HG03457 (cell line): Measurements from ENCODE around the gene SLC12A7.
"Not testable (repeated sequence)": the region's sequence is repeated elsewhere in the genome, so short reads cannot be mapped to it uniquely, and the experiment has no call there.

Experiments used
- ATAC-seq: cut with Tn5 transposase; IDR thresholded peaks from one replicate; pipeline ENCODE4 v1.9.1; 2021; ENCODE audit warnings: moderate number of reproducible peaks; ENCODE audit not compliant: unreplicated experiment

Gene SLC12A7

GRCh38 chr5:1111727-1112289, at the start of gene SLC12A7:
SLC12A7 (minus strand) TSS chr5:1112063; CDS start chr5:1111991, 72 bp downstream.
- no peak for ATAC-seq

GRCh38 chr5:1161108-1161832, 49.4 kb upstream of the SLC12A7 start:
- no peak for ATAC-seq

- no peak for ATAC-seq
These were observed 48.0 kb upstream of the SLC12A7 start for GRCh38 chr5:1159774-1160406.

GRCh38 chr5:1159341-1159675, 47.4 kb upstream of the SLC12A7 start:
- ATAC-seq = no peak

GRCh38 chr5:1158647-1159340, 46.9 kb upstream of the SLC12A7 start:
- no peak for ATAC-seq

GRCh38 chr5:1157461-1157986, 45.7 kb upstream of the SLC12A7 start:
- not testable (repeated sequence) for ATAC-seq

- ATAC-seq = no peak
These were observed 45.0 kb upstream of the SLC12A7 start for GRCh38 chr5:1156754-1157460.

GRCh38 chr5:1156033-1156753, 44.3 kb upstream of the SLC12A7 start:
- ATAC-seq = no peak

- no peak for ATAC-seq
These were observed 43.5 kb upstream of the SLC12A7 start for GRCh38 chr5:1155191-1156032.

- no peak for ATAC-seq
These were observed 41.6 kb upstream of the SLC12A7 start for GRCh38 chr5:1153428-1153827.

- ATAC-seq = no peak
These were observed 41.0 kb upstream of the SLC12A7 start for GRCh38 chr5:1152771-1153282.

GRCh38 chr5:1152156-1152555, 40.3 kb upstream of the SLC12A7 start:
- ATAC-seq = no peak

- ATAC-seq = no peak
These were observed 39.5 kb upstream of the SLC12A7 start for GRCh38 chr5:1151316-1151715.

GRCh38 chr5:1150866-1151265, 39.0 kb upstream of the SLC12A7 start:
- ATAC-seq = no peak

- no peak for ATAC-seq
These were observed 33.0 kb upstream of the SLC12A7 start for GRCh38 chr5:1144638-1145396.

- no peak for ATAC-seq
These were observed 32.2 kb upstream of the SLC12A7 start for GRCh38 chr5:1144089-1144488.

- ATAC-seq = no peak
These were observed 31.7 kb upstream of the SLC12A7 start for GRCh38 chr5:1143670-1143951.

- ATAC-seq = no peak
These were observed 31.2 kb upstream of the SLC12A7 start for GRCh38 chr5:1142886-1143669.
